ENCODE results near the gene REPS2. TPM values are rescaled to one million over a fixed set of nuclear protein-coding genes. Genes with fewer than 3 reads are reported as not detected.

Gene REPS2
- total and polyA plus RNA-seq, 8 donors = 12.6 to 19.5 (median 15.1) TPM

DNA sequence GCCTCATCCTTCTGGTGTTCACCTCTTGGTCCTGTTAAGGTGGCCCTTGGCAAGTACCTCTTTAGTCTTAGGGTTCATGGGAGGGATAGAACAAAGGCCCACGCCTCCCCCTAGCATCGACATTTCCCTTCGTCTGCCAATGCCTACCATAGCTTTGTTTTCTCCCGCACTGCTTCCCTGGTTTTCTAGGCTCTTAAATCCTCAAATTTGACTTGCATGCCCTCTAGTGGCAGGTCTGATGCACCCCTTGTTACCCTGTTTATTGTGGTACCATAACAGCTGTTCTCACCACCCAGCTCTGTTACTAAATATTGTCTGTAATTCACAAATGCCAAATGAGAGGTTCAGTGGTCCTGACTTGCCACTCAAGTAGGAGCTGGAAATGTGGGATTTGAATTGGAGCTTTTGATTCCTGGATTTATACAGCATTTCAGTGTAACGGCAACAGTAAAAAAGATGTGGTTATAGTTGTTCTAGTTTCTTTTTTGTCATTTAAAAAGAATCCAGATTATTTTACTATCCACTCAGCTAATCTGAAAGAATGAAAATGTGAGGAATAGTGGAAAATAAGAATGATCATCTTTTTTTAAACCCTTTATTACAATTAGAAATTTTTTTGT lies 100.1 kb downstream of the REPS2 start:
- ATAC-seq (peak; percentile 97), DNase-seq (peak in 2 of 4 donors; percentile 39 to 67)
- Histone ChIP-seq H3K36me3 (peaks cover 0 to 4% of the 10 kb centered on the region in 2 donors), H3K9me3 (no peaks in the 10 kb centered on the region), H3K27me3 (peaks cover 0 to 4% of the 10 kb centered on the region in 2 donors), H3K4me3 (no peak overlapping the region), H3K27ac (no peak overlapping the region), H3K4me1 (no peaks in the 10 kb centered on the region)
- intact Hi-C loops (cut with DNase I) = no loop called here
- TF ChIP-seq, protein P1, sequence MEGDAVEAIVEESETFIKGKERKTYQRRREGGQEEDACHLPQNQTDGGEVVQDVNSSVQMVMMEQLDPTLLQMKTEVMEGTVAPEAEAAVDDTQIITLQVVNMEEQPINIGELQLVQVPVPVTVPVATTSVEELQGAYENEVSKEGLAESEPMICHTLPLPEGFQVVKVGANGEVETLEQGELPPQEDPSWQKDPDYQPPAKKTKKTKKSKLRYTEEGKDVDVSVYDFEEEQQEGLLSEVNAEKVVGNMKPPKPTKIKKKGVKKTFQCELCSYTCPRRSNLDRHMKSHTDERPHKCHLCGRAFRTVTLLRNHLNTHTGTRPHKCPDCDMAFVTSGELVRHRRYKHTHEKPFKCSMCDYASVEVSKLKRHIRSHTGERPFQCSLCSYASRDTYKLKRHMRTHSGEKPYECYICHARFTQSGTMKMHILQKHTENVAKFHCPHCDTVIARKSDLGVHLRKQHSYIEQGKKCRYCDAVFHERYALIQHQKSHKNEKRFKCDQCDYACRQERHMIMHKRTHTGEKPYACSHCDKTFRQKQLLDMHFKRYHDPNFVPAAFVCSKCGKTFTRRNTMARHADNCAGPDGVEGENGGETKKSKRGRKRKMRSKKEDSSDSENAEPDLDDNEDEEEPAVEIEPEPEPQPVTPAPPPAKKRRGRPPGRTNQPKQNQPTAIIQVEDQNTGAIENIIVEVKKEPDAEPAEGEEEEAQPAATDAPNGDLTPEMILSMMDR (IDR thresholded peaks at IDR 0.05) = peak; percentile 61 to 64

DNA sequence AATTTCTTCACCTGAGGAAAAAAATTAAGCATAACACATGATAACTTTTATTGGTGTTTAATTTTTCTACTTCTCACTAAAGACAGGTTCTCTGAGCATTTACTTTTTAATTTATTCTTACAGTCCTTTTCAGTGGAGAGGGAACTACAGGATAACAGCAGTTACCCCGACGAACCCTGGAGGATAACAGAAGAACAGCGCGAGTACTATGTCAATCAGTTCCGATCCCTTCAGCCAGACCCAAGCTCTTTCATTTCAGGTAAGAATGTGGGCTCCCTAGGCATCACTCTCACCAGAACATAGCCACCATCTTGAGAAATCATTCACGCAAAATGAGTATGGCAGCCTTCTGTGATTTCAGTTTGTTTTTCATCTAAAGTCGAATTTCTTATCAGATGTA lies 100.8 kb downstream of the REPS2 start:
- no peaks in the 10 kb centered on the region for H3K4me1 ChIP-seq
- peaks cover 0 to 4% of the 10 kb centered on the region in 2 donors for H3K27me3 ChIP-seq
- no peaks in the 10 kb centered on the region for H3K9me3 ChIP-seq
- intact Hi-C loops (cut with DNase I) = no loop called here
- TF ChIP-seq, protein P1 (IDR thresholded peaks at IDR 0.05) = no peak
- H3K27ac ChIP-seq = no peak overlapping the region
- DNase-seq (no peak), ATAC-seq (no peak)
- no peak overlapping the region for H3K4me3 ChIP-seq
- peaks cover 0 to 4% of the 10 kb centered on the region in 2 donors for H3K36me3 ChIP-seq

DNA sequence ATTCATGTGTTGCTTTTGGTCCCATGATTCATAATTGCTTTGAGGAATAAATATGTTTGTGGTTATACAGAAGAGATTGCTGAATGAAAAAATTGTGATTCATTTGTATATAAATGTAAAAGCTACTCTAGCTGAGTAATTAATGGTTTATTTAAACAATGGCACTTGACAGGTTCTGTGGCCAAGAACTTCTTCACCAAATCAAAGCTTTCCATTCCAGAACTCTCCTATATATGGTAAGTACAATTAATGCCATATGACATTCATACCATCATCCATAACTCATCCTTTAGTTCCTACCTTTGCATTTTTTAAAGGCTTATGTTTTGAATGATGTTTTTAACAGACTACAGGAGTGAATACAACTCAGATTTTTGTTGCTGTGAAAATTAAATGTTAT lies 105.8 kb downstream of the REPS2 start:
- TF ChIP-seq, protein P1 (IDR thresholded peaks at IDR 0.05) = no peak
- peaks cover 0 to 4% of the 10 kb centered on the region in 2 donors for H3K36me3 ChIP-seq
- H3K4me3 ChIP-seq = no peak overlapping the region
- no peak for ATAC-seq
- H3K9me3 ChIP-seq = no peaks in the 10 kb centered on the region
- H3K4me1 ChIP-seq = no peaks in the 10 kb centered on the region
- H3K27me3 ChIP-seq = no peaks in the 10 kb centered on the region
- H3K27ac ChIP-seq = no peak overlapping the region
- DNase-seq = no peak
- intact Hi-C loops (cut with DNase I) = no loop called here

DNA sequence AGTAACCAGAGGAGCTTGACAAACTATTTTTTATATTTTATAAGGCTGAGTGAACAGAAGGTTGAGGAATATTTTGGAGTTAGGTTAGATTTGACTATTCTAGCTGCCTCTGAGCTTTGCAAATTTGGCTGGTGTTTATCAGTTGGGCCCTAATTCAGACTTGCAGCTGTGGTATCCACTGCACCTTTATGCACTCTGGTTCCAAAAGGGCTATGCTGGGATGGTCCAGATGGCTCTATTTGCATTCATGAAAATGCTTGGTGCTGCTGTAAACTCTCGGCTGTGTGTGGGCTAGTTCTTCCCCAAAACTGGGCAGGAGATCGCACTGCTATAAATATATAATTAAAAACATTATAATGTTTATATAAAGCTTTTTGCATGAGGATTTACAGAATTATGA lies 106.3 kb downstream of the REPS2 start:
- Histone ChIP-seq H3K27ac (no peak overlapping the region), H3K27me3 (no peaks in the 10 kb centered on the region), H3K36me3 (peaks cover 0 to 4% of the 10 kb centered on the region in 2 donors), H3K4me1 (no peaks in the 10 kb centered on the region), H3K4me3 (no peak overlapping the region), H3K9me3 (no peaks in the 10 kb centered on the region)
- TF ChIP-seq, protein P1 (IDR thresholded peaks at IDR 0.05) = no peak
- DNase-seq (no peak), ATAC-seq (no peak)
- intact Hi-C loops (cut with DNase I) = no loop called here

DNA sequence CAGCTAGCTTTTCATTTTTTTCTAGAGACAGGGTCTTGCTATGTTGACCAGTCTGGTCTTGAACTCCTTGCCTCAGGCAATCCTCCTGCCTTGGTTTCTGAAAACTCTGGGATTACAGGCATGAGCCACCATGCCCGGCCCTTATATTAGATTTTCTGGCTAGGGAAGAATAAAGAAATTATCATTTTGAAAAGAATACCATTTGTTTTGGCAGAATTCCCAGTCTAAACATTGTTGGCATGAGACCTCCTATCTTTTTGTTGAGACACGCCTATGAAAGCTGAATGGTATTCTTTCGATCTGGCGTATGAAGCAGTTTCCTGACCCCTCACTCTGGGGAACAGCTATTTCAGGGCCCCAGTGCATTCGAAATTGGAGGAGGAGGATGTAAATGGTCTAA lies 107.0 kb downstream of the REPS2 start:
- H3K9me3 ChIP-seq = no peaks in the 10 kb centered on the region
- ATAC-seq = no peak
- no peak overlapping the region for H3K27ac ChIP-seq
- DNase-seq = no peak
- no peaks in the 10 kb centered on the region for H3K4me1 ChIP-seq
- no peak overlapping the region for H3K4me3 ChIP-seq
- H3K27me3 ChIP-seq = no peaks in the 10 kb centered on the region
- TF ChIP-seq, protein P1 (IDR thresholded peaks at IDR 0.05) = no peak
- peaks cover 0 to 2% of the 10 kb centered on the region in 2 donors for H3K36me3 ChIP-seq
- intact Hi-C loops (cut with DNase I) = no loop called here
